NCI-H748 (cell line): ENCODE measurements around the gene RNASE12.
"Not testable (repeated sequence)": the region's sequence is repeated elsewhere in the genome, so short reads cannot be mapped to it uniquely, and the experiment has no call there.

ENCODE experiments used
- DNase-seq: peaks from one replicate; lab custom pipeline; 2025; ENCODE audit not compliant: unreplicated experiment; lab: John Stamatoyannopoulos, UW

RNASE12 gene

DNA sequence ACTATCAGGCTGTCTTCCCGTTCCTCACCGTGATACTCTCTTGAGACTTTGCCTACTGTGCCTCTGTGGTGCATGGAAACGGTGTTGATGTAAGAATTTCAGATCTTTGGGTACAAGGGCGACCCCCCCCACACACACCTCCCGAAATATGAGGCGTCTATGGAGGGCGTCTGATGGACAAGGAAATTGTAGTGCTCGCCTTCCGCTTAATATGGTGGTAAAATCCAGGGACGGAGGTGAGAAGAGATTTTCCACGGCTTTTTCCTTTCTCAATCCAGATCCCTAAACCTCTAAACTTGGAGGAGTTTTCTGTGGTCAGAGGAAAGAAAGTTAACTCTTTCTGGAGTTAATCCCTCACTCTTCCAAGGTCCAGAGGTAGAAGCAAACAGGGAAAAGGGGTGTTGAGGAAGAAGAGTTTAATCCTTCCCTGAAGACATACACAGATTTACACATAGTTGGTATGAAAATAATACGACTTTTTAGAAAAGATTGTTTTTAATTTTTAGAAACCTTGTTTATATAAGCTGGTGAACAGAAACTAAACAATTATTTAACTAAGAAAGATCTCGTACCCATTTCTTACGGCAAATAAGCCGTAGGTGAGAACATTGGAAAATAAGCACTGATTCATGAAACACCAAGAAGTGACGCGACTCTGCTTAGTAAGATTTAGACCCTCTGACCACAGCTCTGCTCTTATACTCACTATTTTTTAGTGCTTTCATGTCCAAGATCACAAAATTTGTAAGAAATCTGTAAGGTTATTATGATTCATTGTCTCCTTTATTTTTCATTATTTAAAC lies 23.1 kb upstream of the RNASE12 start:
- peak; percentile 72 for DNase-seq

DNA sequence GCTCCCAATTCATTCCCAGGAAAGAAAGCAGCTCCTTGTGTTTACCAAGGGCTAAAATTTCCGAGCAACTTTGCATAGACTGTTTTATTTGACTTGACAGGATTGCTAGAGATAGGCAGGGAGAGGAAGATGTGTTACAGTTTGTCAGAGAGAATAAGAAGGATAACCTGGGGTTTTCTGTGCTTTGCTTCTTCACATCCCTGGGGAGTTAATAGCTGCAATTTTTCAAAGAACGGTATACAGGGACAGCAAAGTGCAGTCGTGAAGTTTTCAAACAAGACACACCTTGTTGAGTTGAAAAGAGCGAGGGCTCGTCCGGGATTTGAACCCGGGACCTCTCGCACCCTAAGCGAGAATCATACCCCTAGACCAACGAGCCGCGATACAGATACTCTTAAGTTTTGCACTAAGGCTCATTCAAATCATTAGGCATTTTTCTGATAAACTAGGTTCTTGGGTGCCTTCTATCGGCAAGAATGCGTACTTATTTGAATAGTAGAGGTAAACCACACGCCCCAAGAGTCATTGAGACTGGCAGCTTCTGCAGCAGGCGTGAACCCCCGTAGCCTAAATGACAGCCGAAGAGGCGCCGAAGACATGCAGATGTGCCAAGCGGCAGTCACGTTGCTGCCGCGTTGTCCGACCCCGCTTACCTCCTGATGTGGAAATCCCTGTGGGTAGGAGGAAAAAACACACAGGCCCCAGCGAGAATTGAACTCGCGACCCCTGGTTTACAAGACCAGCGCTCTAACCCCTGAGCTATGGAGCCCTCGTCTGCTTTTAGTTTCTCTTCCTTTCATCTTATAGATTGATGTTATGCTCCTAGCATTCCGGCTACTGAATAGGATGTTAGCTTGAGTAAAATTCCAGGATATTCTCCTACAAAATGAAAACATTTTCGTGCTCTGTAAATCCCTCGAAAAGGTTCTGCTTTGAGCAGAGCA lies 22.2 kb upstream of the RNASE12 start:
- peak; percentile 95 for DNase-seq

DNA sequence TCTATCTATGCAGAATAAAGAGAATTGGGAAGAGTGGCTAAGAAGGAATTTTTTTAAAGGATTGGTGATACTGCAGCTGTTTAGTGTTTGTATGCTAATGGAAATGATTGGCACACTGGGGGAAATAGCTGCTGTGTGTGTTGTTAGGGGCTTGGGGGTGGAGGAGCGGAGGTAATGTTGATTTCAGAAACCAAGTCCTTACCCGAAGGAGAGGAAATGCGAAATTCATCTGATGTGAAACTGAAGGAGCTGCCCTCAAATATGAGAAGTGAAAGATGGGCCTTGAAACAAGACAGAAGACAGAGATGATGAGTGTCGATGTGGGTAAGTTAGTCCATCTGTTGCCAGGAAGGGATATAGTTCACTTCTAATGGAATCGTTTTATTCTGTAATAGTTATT lies 21.2 kb upstream of the RNASE12 start:
- DNase-seq = no peak

DNA sequence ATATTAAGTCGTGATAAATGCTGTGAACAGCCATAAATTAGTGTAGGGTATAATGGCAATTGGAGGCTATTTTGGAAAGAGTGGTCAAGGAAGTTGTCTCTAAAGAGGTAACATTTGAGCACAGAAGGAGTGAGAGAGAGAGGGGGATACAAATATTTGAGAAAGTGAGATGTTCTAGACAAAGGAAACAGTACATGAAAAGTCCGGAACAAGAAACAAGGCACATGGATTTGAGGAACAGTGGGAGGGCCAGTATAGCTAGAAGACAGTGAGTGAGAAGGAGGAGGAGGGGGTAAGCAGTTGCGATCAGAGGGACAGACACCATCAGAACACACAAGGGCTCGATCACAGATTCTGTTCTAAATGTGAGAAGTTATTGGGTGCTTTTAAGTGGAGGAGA lies 20.1 kb upstream of the RNASE12 start:
- DNase-seq = no peak

DNA sequence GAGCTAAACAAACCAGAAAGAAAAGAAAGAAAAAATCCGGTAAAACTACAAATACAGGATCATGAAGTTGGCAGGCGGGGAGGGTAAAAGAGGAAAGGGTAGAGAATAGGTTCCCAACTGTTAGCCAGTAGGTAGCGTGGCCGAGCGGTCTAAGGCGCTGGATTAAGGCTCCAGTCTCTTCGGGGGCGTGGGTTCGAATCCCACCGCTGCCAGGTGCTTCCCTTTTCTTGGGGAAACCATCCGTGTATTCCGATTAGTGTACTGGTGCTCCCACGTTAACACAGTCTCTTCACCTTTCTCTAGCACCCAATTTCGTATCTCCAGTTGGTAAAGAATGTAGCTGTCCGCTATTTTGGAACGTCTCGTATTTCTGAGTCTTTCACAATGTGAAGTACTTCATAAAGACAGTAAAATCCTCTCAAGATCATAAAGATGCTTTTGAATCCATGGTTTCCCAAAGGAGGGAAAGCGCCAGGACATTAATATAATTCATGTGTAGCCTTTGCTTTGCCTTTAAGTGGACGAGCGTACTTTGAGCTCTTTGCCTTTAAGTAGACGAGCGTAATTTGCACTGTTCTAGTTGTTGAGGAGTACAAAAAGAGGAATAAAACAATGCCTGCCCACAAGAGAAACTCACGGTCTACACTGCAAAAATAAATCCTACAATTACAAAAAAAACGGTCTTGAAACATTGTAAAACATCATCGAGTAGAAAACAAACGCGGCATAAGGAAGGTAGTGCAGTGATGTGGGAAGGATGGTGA lies 19.0 kb upstream of the RNASE12 start:
- DNase-seq = peak; percentile 83

DNA sequence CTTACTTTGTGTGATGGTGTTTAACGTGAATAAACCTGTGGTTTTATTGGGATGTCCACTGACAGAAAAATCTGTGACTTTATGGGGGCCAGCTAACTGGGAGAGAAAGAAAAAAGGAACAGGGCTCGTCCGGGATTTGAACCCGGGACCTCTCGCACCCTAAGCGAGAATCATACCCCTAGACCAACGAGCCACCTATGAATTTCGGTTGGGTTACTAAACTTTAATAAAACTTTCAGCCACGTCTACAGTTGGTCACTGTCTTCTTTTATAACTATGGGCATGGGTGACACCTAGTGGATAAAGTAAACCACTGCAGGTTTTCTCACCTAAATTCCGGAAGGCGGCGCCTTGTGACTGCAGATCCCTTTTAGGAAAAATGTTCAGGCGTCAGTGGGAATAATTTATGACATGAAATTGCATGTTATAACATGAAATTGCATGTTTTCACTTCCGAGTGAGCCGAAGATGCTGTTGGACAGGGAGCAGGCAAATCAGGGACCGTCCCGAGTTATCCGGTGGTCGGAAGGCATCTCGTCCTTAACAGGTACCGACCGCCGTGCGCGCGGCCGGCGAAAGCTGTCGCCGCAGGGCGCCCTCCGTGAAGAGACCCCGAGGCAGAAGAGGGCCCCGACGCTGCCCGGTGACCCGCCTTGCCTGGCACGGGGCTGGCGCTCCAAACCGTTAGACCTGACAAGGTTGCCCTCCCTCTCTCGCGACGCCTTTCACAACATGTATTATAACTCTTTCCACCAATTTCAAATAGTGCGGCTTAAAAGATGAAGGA lies 18.2 kb upstream of the RNASE12 start:
- DNase-seq = peak; percentile 82

DNA sequence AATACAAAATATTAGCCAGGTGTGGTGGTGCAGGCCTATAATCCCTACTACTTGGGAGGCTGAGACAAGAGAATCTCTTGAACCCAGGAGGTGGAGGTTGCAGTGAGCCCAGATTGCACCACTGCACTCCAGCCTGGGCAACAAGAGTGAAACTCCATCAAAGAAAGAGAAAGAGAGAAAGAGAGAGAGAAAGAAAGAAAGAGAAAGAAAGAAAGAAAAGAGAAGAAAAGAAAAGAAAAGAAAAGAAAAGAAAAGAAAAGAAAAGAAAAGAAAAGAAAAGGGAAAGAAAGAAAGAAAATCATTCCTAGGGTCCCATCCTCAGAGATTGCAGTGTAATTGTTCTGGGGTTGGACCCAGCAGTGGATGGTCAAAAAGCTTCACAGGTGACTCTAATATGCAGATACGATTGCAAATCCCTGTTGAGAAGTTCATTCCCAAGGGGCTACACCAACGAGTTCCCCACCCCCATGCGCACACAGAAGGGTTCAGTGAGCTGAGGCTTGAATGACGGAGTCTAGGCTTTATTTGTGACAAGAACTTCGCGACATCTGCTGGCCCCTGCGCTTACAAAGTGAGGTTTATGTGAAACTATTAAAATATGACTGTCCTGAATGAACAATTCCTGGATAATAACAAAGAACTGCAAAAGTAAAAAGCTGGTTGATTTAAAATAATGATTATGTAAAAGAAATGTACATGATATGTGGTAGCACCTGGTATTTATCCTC lies 17.4 kb upstream of the RNASE12 start:
- DNase-seq = no peak

DNA sequence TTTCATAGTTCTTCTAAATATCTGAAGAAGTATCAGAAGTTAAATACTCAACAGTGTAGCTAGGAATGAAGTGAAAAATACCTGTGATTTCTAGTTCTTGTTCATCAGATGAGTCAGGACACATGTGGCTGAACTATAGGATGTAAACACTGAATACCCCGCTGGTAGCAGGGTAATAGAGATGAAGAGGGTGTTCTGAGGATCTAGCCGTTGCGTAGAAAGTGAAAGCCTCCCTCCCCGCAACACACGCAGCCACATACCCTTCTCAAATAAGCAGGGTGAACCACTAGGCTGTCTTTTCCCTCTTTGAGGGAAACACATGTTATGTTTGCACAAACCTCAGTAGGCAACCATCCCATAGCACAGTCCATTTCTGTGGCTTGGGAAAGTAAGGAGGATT lies 16.4 kb upstream of the RNASE12 start:
- DNase-seq = no peak

DNA sequence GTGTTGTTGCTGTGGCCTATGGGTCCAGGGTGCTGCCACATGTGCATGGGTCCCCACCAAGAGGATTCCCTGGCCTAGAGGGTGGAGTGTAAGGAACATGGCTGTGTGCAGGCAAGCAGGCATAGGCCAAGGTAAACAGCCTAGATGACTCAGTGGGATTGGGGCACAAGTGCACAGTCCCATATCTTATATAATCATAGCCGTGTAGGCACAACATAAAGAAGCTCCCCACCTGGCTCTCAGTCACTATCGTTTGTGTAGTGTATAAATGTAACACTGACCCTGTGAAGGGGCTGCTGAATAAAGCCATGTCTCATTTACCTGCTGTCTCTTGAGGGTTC lies 15.7 kb upstream of the RNASE12 start:
- no peak for DNase-seq

DNA sequence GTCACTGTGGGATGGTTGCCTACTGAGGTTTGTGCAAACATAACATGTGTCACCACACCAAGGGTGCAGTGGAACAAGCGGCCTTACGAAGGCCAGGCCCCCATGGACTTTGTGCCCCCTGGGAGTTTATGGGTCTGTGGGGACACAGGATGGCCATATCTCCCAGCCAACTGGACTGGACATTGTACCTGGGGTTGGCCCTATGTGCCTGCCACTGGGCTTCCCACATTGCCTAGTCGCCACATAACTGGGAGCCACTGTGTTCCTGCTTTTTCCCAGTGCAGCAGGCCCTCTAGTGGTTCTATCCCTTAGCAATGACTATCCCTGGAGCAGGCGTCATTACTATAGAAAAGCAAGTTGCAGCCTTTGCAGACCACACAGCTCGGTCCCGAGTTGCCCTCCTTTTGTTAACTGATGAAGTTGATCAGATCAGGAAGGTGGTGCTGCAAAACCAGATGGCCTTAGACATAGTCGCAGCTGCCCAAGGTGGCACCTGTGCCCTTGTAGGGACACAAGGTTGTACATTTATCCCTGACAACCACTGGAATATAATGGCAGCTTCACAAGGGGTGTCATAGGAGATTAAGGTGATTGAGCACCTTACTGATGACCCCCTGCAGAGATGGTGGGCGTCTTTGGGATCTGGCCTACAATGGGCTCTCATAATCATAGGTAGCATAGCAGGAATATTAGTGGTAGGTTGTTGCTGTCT lies 15.2 kb upstream of the RNASE12 start:
- DNase-seq = peak; percentile 51

DNA sequence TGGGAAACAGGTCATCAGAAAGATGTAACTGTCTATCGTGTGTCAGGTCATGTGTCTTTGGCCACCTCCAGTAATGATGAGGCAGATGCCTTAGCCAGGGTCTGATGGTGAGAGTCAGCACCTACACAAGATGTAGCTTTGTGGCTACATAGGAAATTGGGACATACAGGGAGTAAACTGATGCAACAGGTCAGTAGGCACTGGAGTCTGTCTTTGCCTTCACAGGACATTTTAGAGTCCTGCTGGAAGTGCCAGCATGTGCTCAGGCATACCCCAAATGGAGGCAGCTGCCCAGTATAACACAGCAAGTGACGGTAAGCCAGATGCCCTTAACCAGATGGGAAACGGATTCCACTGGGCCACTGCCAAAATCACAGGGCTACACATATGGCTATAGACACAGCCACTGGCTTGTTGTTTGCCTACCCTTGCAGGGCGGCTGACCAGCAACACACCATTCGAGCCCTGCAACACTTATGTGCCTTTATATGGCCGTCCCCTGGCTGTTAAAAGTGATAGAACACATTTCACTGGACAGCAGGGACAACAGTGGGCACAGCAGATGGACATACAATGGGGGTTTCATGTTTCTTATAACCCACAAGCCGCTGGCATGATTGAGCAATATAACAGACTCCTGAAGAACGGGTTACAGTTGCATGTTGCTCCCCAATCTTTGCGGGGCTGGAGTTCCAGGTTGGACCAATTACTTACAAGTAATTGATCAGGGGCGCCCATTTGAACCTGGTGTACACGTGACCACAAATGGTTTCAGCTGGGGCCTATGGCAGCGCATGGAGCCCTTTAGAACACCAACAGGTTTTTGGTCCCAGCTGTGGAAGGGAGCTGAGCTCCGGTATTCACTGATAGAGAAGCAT lies 12.9 kb upstream of the RNASE12 start:
- DNase-seq = no peak

DNA sequence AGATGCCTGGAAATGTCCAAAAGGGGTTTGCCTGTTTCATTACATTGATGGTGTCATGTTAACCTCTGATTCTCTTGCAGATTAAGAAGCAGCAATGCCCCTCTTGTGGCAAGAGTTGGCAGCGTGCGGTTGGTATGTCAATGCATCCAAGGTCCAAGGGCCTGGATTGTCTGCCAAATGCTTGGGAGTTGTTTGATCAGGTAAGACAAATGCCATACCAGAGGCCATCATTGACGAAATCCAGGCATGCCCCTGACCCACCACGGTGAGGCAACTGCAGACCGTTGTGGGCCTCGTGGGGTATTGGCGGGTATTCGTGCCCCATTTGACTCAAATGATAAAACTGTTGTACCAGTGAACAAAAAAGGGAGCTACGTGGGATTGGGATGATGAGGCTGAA lies 11.4 kb upstream of the RNASE12 start:
- DNase-seq = no peak

DNA sequence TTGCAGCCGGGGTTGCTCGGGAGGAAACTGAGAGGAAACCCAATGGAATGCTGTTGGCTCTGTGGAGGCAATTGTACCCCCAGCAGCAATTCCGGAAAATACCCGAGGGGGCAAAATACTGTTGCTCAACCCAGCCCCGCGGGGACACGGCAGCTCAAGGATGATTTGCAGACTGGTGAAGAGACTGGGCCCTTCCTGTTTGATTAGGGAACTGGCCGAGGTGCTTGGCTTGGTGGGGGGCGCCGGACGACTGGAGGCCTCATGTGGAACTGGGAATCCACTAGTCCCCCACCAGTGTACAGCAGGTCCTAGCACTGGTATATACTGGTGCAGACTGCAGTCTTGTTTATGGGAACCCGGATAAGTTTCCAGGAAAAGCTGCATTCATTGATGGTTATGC lies 10.3 kb upstream of the RNASE12 start:
- DNase-seq = no peak

DNA sequence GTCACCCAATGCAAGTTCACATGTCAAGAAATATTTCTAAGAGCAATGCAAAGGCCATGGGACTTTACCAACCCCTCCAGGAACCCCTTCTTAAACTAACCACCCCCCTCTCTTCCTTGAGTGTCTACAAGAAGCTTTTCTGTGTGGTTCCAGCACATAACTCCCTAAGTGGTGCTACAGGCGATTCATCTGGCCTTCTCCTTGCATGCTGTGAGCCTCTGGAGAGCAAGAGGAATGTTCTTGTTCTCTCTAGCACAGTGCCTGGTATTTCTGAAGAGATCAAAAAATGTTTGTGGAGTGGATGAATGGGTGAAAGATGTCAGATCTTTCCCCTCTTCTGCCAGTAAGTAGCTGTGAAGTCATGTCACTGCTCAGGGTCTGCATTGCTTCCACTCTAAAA lies 5.9 kb upstream of the RNASE12 start:
- DNase-seq = no peak

DNA sequence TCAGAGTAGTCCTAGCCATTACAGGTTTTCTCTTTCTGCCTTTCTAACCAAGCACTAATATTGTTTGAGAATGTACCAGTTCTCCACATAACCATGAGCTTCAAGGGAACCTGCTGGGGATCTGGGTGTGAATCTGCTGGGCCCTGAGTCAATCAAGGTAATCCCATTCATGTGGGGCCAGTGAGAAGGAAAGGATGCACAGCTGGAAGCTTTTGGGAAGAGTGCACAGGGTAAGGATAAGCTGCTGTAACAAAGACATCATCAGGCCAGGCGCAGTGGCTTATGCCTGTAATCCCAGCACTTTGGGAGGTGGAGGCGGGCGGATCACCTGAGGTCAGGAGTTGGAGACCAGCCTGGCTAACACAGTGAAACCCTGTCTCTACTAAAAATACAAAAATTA lies 4.5 kb upstream of the RNASE12 start:
- DNase-seq = not testable (repeated sequence)

DNA sequence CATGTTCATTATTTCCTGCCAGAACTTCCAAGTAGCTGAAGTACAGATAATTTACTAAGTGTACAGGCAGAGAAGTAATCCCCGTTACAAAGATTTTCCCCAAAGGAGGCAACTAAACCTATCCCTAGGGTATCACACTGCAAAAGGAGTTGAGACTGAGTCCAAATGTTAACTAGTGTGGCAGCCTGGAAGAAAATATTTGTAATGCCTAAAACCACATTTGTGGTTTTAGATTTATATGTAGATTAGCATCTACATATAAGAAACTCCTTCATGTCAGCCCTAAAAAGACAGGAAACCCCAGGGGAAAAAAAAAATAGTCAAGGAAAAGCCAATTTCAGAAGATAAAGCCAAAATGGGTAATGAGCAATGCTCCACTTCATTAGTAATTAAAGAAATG lies 1.4 kb upstream of the RNASE12 start:
- DNase-seq = no peak

DNA sequence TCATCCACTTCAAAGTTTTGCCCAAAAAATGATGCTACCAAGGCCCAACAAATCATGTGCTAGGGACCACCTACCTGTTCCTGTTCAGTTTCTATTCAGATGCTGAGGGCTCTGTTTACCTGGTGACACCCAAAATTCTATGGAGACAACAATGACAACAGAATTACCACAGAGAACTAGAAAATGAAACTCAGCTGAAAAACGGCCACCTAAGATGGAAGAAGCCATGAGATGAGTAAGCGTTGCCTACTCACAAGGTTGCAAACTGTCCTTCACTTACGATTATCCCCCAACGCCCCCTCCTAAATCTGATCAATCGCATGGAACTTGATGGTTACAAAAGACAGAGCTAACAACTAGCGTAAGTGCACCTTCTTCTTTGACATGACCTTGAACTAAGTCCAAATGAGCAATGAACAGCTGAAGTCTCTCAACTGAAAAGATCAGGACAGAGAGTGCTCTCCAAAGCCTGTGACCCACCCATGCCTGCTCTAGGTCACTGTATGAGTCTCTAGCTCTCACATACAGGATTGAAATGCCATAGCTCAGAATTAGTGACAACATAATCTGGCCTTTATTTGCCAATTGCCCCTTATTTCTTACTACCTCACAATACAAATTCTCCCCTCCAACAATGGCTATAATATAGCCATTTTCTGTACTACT lies 3.6 kb downstream of the RNASE12 start, which contains the start of gene RNASE11:
Gene RNASE11 (minus strand): TSS at position 513 of the 666 bp plus-strand sequence.
- DNase-seq = no peak

DNA sequence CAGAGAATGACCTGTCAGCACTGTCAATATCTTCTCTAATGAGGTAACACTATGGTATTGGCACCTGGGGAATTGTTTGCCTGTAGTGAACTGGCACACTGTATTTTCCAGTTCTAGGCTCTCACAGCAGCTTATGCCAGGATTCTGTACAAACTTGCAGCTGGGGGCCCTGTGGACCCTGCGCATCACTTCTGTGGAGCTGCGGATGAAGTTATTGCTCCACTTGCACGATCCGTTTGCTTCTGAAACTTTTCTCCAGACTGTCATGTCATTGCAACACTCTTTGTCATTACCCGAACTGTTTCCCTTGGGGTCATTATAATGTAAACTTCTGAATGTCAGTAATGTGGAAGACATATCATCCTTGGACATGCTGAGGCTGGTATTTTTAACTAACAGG lies 7.3 kb downstream of the RNASE12 start:
- DNase-seq = no peak
